ENCODE measurements around the gene RACK1. TPM values are rescaled to one million over a fixed set of nuclear protein-coding genes. Genes with fewer than 3 reads are reported as not detected.
A peak's percentile ranks its signal among the peaks of the same experiment; 100 is the strongest.

Gene RACK1
- total and polyA plus RNA-seq, 2 of the 8 experiments (the other 6 are each of a cell fraction or from before 2014, with no cell fraction given), result 2,589 to 7,971 TPM

DNA sequence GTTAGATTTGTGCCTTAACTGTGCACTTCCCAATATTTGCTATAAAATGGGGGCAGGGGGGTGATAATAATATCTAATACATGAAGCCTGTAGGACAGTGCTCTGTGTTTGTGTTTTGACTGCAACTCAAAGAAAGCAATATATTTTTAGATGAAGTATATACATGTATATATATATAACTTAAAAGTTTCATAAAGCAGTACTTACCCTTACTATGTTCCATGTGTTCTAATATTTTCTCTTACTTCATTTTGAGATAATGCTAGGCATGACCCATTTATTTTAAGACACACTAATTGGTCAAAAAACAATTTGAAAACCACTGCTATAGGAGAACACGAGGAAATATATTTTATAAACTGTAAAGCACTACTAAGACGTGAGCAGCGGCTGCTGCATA, 14.9 kb upstream of the RACK1 start:
- no peak overlapping the region for H4K5ac ChIP-seq (ENCODE audit: insufficient read length, low read depth, low read length)
- no peak overlapping the region for H3K14ac ChIP-seq (ENCODE audit: insufficient read length)
- TF ChIP-seq RNF2 (IDR thresholded peaks at IDR 0.05; ENCODE audit: borderline replicate concordance, low read depth, low read length, missing control alignments, poor library complexity, severe bottlenecking), result no peak
- no peak for TF ChIP-seq JUND (IDR thresholded peaks at IDR 0.05; ENCODE audit: low read length)
- TF ChIP-seq, protein P1, sequence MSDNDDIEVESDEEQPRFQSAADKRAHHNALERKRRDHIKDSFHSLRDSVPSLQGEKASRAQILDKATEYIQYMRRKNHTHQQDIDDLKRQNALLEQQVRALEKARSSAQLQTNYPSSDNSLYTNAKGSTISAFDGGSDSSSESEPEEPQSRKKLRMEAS (IDR thresholded peaks at IDR 0.05), result no peak
- no peak for TF ChIP-seq SIX5 (IDR thresholded peaks at IDR 0.05; ENCODE audit: low read depth, low read length)
- H4K8ac ChIP-seq (ENCODE audit: extremely low read depth, insufficient read depth, low read length), result no peak overlapping the region
- no peak overlapping the region for H3K23ac ChIP-seq (ENCODE audit: insufficient read length)
- peaks cover 15% of the 10 kb centered on the region for H3K79me1 ChIP-seq (ENCODE audit: low read depth, low read length)
- H2BK12ac ChIP-seq (ENCODE audit: low read depth, low read length), result no peak overlapping the region
- H2BK15ac ChIP-seq (ENCODE audit: low read length), result no peak overlapping the region
- H2AFZ ChIP-seq (ENCODE audit: low read length), result no peak overlapping the region
- H3K4ac ChIP-seq (replicated peaks; ENCODE audit: insufficient read length, low read depth, low read length), result no peak overlapping the region
- H3K18ac ChIP-seq (ENCODE audit: extremely low read depth, low read length), result no peak overlapping the region
- no peak for FAIRE-seq
- ChIA-PET CTCF (ENCODE audit: partially characterized antibody) (interaction anchor here (1.5 kb wide), 1 partner anchor 74 kb away, joined by 5 read pairs; no protein-coding TSS in a partner anchor), POLR2A (ENCODE audit: partially characterized antibody) (interaction anchor here (1.7 to 34.2 kb wide), 2 partner anchors 21 to 74 kb away, joined by 8 to 1334 read pairs; partner anchors contain the start of genes RACK1 and TRIM41)
- peaks cover 4 to 31% (median 12%) of the 10 kb centered on the region in 4 experiments for H3K36me3 ChIP-seq (ENCODE audit: control insufficient read depth in 2 of 4, insufficient read depth in 4 of 4, low read length in 3 of 4)
- H3K27me3 ChIP-seq (replicated peaks in 1 of 4; ENCODE audit: control insufficient read depth in 3 of 4, extremely low read depth in 1 of 4, insufficient read depth in 3 of 4, low read length in 3 of 4), result peaks cover 0 to 1% (median 0%) of the 10 kb centered on the region in 4 experiments; a peak in 1 of 7 replicates
- peaks cover 10 to 25% of the 10 kb centered on the region in 2 experiments for H4K20me1 ChIP-seq (replicated peaks in 1 of 2; ENCODE audit: control insufficient read depth in 1 of 2, insufficient read depth in 2 of 2, low read length in 2 of 2)
- H3K4me2 ChIP-seq (ENCODE audit: insufficient read depth in 1 of 2, low read depth in 2 of 2, low read length in 2 of 2), result peak overlapping the region; percentile 86 to 98; a peak in 1 of 4 replicates
- H2BK120ac ChIP-seq (replicated peaks; ENCODE audit: low read depth, low read length), result no peak overlapping the region
- no peak overlapping the region for H2BK5ac ChIP-seq (ENCODE audit: low read depth, low read length)
- H2BK20ac ChIP-seq (ENCODE audit: low read length), result no peak overlapping the region
- peaks cover 4 to 10% (median 6%) of the 10 kb centered on the region in 4 experiments; a peak in 6 of 7 replicates for H3K4me1 ChIP-seq (replicated peaks in 1 of 4; ENCODE audit: control insufficient read depth in 3 of 4, insufficient read depth in 4 of 4, low read length in 3 of 4)
- no peak overlapping the region for H2AK5ac ChIP-seq (ENCODE audit: low read depth, low read length)
- H3K27ac ChIP-seq (ENCODE audit: low read depth, low read length), result no peak overlapping the region
- no peak overlapping the region for H3K56ac ChIP-seq (replicated peaks; ENCODE audit: insufficient read length, low read depth, low read length)
- DNase-seq (ENCODE audit: low read depth in 1 of 2, low spot score in 2 of 2), result no peak
- H4K91ac ChIP-seq (replicated peaks; ENCODE audit: insufficient read length, low read length), result no peak overlapping the region
- H3K9me3 ChIP-seq (ENCODE audit: insufficient read depth in 2 of 2, low read depth in 1 of 2, low read length in 1 of 2), result no peaks in the 10 kb centered on the region
- WGBS, 2 experiments (ENCODE audit: extremely low coverage in 1 of 2, insufficient coverage in 1 of 2, insufficient read length in 1 of 2, insufficient replicate concordance in 2 of 2, low coverage in 1 of 2, low lambda C conversion rate in 2 of 2, missing lambda C conversion rate in 1 of 2), result 82% methylated on average over 3 of the region's 3 CpGs; no CpG with 5 or more reads in 1 of the 2 experiments
- peak overlapping the region in 1 of 4 experiments; percentile 92; a peak in 3 of 8 replicates for H3K4me3 ChIP-seq (ENCODE audit: extremely low read depth in 1 of 4, insufficient read depth in 2 of 4, low read depth in 3 of 4, low read length in 4 of 4)
- peaks cover 3 to 61% of the 10 kb centered on the region in 2 experiments; a peak in 2 of 4 replicates for H3K79me2 ChIP-seq (ENCODE audit: control insufficient read depth in 1 of 2, insufficient read depth in 2 of 2, low read length in 2 of 2)
- peaks cover 12% of the 10 kb centered on the region for H3K23me2 ChIP-seq (ENCODE audit: low read depth, low read length)
- H3K9ac ChIP-seq (replicated peaks in 1 of 4; ENCODE audit: extremely low read depth in 1 of 4, low read depth in 3 of 4, low read length in 3 of 4), result no peak overlapping the region; a peak in 1 of 7 replicates
